ENCODE measurements around the gene GNAO1. TPM values are rescaled to one million over a fixed set of nuclear protein-coding genes. Genes with fewer than 3 reads are reported as not detected.

The GNAO1 gene
- total RNA-seq, 2 experiments from 2014 or later = 1.5 to 2.3 TPM

GRCh38 chr16:56338566-56339318, 147.5 kb downstream of the GNAO1 start:
- Mint-ChIP-seq H3K36me3 (ENCODE audit: low read depth) (no peaks in the 10 kb centered on the region), H3K4me3 (no peak overlapping the region), H3K9me3 (ENCODE audit: low read depth) (no peaks in the 10 kb centered on the region), H3K27ac (no peak overlapping the region), H3K27me3 (no peaks in the 10 kb centered on the region), H3K4me1 (no peaks in the 10 kb centered on the region)
- ChIA-PET POLR2A (no interaction called here), CTCF (interaction anchor here (0.8 to 1.2 kb wide), 2 partner anchors 13 to 20 kb away, joined by 3 read pairs; no protein-coding TSS in a partner anchor)
- intact Hi-C loops (cut with DNase I, micrococcal nuclease) = no loop called here
- no peak for ATAC-seq
- no peak for DNase-seq

GRCh38 chr16:56339431-56340195, 148.3 kb downstream of the GNAO1 start:
- H3K27me3 Mint-ChIP-seq = no peaks in the 10 kb centered on the region
- H3K36me3 Mint-ChIP-seq (ENCODE audit: low read depth) = no peaks in the 10 kb centered on the region
- intact Hi-C loops (cut with DNase I, micrococcal nuclease) = no loop called here
- H3K4me1 Mint-ChIP-seq = no peaks in the 10 kb centered on the region
- DNase-seq = no peak
- no peak overlapping the region for H3K4me3 Mint-ChIP-seq
- ATAC-seq = no peak
- ChIA-PET CTCF (interaction anchor here (0.8 to 1.2 kb wide), 2 partner anchors 14 to 21 kb away, joined by 3 read pairs; no protein-coding TSS in a partner anchor), POLR2A (no interaction called here)
- no peaks in the 10 kb centered on the region for H3K9me3 Mint-ChIP-seq (ENCODE audit: low read depth)
- H3K27ac Mint-ChIP-seq = no peak overlapping the region

DNA sequence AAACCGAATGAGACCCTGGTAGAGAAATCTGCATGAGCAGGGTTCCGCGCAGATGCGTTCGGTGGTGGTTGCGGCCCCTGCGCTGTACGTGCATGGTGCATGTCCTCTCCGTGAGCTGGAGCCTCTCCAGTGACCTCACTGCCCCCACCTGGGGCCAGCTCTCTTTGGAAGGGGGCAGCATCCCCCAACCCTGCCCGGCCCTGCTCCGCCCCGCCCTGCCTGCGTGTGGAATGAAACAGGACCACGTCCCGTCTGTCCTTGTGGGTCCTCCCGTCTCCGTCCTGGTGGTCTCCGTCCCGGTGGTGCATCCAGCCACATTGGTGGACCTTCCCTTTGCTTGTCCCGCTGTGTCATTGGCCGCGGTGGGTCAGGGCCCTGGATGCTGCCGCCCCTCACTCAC, 149.1 kb downstream of the GNAO1 start:
- intact Hi-C loops (cut with DNase I, micrococcal nuclease) = no loop called here
- DNase-seq (no peak), ATAC-seq (no peak)
- POLR2A ChIA-PET = no interaction called here
- Mint-ChIP-seq H3K27me3 (no peaks in the 10 kb centered on the region), H3K27ac (no peak overlapping the region), H3K36me3 (ENCODE audit: low read depth) (no peaks in the 10 kb centered on the region), H3K4me3 (no peak overlapping the region), H3K4me1 (no peaks in the 10 kb centered on the region), H3K9me3 (ENCODE audit: low read depth) (no peaks in the 10 kb centered on the region)
- CTCF ChIA-PET = no interaction called here

DNA sequence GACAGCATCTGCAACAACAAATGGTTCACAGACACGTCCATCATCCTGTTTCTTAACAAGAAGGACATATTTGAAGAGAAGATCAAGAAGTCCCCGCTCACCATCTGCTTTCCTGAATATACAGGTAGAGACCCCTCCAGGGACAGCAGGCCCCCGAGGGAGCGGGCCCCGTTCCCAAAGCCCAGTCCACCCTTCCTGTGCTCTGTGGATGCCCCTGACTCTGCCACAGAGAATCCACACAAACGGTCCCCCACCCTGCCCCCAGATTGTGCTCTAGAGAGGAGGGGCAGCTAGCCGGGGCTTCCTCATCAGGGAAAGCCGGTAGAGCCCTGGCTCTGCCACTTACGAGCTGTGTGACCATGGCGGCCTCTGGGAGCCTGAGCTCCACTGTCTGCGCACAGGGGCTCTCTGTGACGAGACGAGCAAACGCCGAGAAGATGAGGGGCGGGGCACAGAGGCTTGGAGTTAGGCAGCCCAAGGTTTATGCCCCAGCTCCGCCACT, 149.6 kb downstream of the GNAO1 start:
- ChIA-PET CTCF (interaction anchor here (1.7 kb wide), 1 partner anchor 16 kb away, joined by 8 read pairs; no protein-coding TSS in a partner anchor), POLR2A (no interaction called here)
- H3K27ac Mint-ChIP-seq = no peak overlapping the region
- no peaks in the 10 kb centered on the region for H3K9me3 Mint-ChIP-seq (ENCODE audit: low read depth)
- H3K4me3 Mint-ChIP-seq = no peak overlapping the region
- H3K4me1 Mint-ChIP-seq = no peaks in the 10 kb centered on the region
- no peak for DNase-seq
- intact Hi-C loops (cut with DNase I, micrococcal nuclease) = no loop called here
- H3K27me3 Mint-ChIP-seq = no peaks in the 10 kb centered on the region
- H3K36me3 Mint-ChIP-seq (ENCODE audit: low read depth) = no peaks in the 10 kb centered on the region
- ATAC-seq = no peak

GRCh38 chr16:56341656-56342399, 150.5 kb downstream of the GNAO1 start:
- POLR2A ChIA-PET = no interaction called here

GRCh38 chr16:56343661-56344517, 152.6 kb downstream of the GNAO1 start:
- POLR2A ChIA-PET = no interaction called here
- Mint-ChIP-seq H3K27ac (no peak overlapping the region), H3K36me3 (ENCODE audit: low read depth) (no peaks in the 10 kb centered on the region), H3K27me3 (no peaks in the 10 kb centered on the region), H3K4me3 (no peak overlapping the region), H3K9me3 (ENCODE audit: low read depth) (no peaks in the 10 kb centered on the region), H3K4me1 (no peaks in the 10 kb centered on the region)
- DNase-seq (no peak), ATAC-seq (no peak)
- intact Hi-C loops (cut with DNase I, micrococcal nuclease) = no loop called here
- CTCF ChIA-PET = no interaction called here

More at GRCh38 chr16:56341656-56342399, 150.5 kb downstream of the GNAO1 start:
- intact Hi-C loops (cut with DNase I, micrococcal nuclease) = no loop called here
- H3K27me3 Mint-ChIP-seq = no peaks in the 10 kb centered on the region
- CTCF ChIA-PET = interaction anchor here (0.6 to 1.7 kb wide), 3 partner anchors 15 to 562 kb away, joined by 3 to 8 read pairs (median 3); no protein-coding TSS in a partner anchor
- DNase-seq = no peak
- no peaks in the 10 kb centered on the region for H3K9me3 Mint-ChIP-seq (ENCODE audit: low read depth)
- no peak overlapping the region for H3K4me3 Mint-ChIP-seq
- ATAC-seq = no peak
- H3K4me1 Mint-ChIP-seq = no peaks in the 10 kb centered on the region
- no peak overlapping the region for H3K27ac Mint-ChIP-seq
- H3K36me3 Mint-ChIP-seq (ENCODE audit: low read depth) = no peaks in the 10 kb centered on the region

GRCh38 chr16:56344518-56345405, 153.5 kb downstream of the GNAO1 start:
- H3K27me3 Mint-ChIP-seq = no peaks in the 10 kb centered on the region
- no peaks in the 10 kb centered on the region for H3K9me3 Mint-ChIP-seq (ENCODE audit: low read depth)
- intact Hi-C loops (cut with DNase I, micrococcal nuclease) = no loop called here
- ATAC-seq (no peak), DNase-seq (no peak)
- H3K27ac Mint-ChIP-seq = no peak overlapping the region
- ChIA-PET CTCF (no interaction called here), POLR2A (no interaction called here)
- H3K36me3 Mint-ChIP-seq (ENCODE audit: low read depth) = no peaks in the 10 kb centered on the region
- H3K4me3 Mint-ChIP-seq = no peak overlapping the region
- H3K4me1 Mint-ChIP-seq = no peaks in the 10 kb centered on the region

DNA sequence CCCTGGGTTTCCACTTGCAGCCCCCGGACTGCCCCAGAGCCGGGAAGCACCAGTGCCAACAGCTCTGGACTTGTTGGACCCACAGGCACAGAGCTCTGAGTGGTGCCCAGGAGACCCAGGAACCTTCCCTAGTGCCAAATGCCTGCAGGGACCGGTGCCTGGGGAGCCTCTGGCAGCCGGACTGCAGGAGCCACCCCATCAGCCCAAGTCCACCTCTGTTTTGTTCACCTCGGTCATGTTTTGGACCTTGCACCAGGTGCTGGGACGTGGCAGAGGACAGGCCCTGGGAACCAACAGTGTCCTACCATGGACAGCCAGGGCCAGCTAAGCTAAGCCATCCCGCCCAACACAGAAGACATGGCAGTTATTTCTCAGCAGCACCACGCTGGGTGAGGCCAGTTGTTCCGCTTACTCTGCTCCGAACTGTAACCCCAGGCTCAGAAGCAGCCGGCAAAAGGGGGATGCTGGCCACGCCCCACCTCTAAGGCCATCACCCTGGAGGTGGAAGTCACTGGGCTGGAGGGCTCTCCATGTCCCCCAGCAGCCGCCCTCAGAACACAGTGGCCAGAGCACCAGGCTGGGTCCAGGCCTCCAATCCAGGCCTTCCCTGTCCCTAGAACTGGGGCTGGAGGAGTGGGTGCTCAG, 154.2 kb downstream of the GNAO1 start:
- ChIA-PET CTCF (no interaction called here), POLR2A (no interaction called here)
- H3K27me3 Mint-ChIP-seq = no peaks in the 10 kb centered on the region
- ATAC-seq = no peak
- DNase-seq = no peak
- H3K27ac Mint-ChIP-seq = no peak overlapping the region
- no peak overlapping the region for H3K4me3 Mint-ChIP-seq
- H3K4me1 Mint-ChIP-seq = no peaks in the 10 kb centered on the region
- intact Hi-C loops (cut with DNase I, micrococcal nuclease) = no loop called here
- H3K36me3 Mint-ChIP-seq (ENCODE audit: low read depth) = no peaks in the 10 kb centered on the region
- no peaks in the 10 kb centered on the region for H3K9me3 Mint-ChIP-seq (ENCODE audit: low read depth)

DNA sequence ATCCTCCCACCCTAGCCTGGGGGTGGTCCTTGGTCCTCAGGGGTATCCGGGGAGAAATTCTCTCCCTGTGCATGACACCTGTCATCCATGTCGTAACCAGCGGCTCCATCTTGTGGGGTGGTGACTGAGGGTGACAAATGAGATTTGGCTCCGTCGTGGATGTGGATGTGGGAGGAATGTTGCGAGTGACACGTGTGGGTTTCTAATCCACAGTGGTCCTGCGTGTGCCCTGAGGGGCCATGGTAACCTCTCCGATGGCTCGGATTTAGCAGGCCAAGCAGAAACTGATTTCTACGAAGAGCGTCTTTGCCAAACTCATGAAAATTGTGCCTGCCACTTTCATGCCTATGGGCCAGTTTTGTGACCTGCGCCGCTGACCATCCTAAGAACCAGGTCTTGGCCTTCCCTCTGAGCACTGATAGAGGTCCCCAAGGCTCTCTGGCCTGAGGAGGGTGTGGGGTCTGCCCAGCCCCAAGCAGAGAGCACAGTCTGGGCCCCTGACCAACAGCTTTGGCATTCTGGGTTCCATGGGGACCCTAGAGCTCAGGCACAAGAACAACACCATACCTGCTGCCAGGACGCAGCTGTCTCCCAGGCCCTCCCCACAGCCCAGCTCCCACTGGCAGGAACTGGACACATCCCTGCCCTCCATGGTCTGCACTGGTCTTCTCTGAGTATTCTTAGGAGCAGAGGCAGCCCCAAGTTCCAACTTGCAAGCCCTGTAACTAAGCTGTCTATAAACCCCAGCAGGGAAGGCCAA, 155.0 kb downstream of the GNAO1 start:
- H3K36me3 Mint-ChIP-seq (ENCODE audit: low read depth) = no peaks in the 10 kb centered on the region
- H3K4me1 Mint-ChIP-seq = no peaks in the 10 kb centered on the region
- ChIA-PET CTCF (no interaction called here), POLR2A (no interaction called here)
- DNase-seq (no peak), ATAC-seq (no peak)
- no peak overlapping the region for H3K4me3 Mint-ChIP-seq
- no peaks in the 10 kb centered on the region for H3K9me3 Mint-ChIP-seq (ENCODE audit: low read depth)
- H3K27me3 Mint-ChIP-seq = no peaks in the 10 kb centered on the region
- H3K27ac Mint-ChIP-seq = no peak overlapping the region
- intact Hi-C loops (cut with DNase I, micrococcal nuclease) = no loop called here
